GM12865 (cell line): ENCODE results near the gene SLC2A9.

Experiments used
- DNase-seq: peaks from one replicate; pipeline ENCODE4 v3.0.0; 2010; ENCODE audit warnings: low read depth
- H3K4me3 ChIP-seq: 2 replicates; pipeline ENCODE4 v1.5.1; 2011; ENCODE audit warnings: mild to moderate bottlenecking, low read depth, low read length, control low read depth
- TF ChIP-seq, protein P1 (sequence below): IDR thresholded peaks from 2 replicates; pipeline ENCODE4 v1.5.1; 2011; ENCODE audit warnings: low read length, control low read depth, low read depth, inconsistent platforms; ENCODE audit not compliant: insufficient read depth; ENCODE audit errors: missing control alignments

SLC2A9 gene

DNA sequence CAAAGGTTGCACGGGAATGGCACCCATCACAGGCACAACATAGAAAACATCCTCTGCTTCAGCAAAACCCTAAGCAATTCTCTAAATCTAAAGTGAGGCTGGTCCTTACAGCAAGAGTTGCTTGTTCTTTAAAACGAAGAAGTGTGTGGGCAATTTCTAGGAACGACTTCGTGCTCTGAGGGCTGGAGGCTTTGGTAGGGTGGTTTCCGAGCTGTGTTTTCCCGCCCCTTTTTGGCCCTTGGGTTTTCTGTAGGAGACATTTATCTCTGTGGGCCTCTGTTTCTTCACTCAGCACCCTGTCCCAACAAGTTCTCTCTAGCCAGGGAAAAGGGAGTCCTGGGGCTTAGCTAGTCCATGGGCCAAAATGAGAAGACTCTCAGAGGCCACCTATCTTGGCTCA is 84.2 kb downstream of the SLC2A9 start:
- peak; percentile 38 for DNase-seq
- TF ChIP-seq, protein P1, sequence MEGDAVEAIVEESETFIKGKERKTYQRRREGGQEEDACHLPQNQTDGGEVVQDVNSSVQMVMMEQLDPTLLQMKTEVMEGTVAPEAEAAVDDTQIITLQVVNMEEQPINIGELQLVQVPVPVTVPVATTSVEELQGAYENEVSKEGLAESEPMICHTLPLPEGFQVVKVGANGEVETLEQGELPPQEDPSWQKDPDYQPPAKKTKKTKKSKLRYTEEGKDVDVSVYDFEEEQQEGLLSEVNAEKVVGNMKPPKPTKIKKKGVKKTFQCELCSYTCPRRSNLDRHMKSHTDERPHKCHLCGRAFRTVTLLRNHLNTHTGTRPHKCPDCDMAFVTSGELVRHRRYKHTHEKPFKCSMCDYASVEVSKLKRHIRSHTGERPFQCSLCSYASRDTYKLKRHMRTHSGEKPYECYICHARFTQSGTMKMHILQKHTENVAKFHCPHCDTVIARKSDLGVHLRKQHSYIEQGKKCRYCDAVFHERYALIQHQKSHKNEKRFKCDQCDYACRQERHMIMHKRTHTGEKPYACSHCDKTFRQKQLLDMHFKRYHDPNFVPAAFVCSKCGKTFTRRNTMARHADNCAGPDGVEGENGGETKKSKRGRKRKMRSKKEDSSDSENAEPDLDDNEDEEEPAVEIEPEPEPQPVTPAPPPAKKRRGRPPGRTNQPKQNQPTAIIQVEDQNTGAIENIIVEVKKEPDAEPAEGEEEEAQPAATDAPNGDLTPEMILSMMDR: no peak
- no peak overlapping the region for H3K4me3 ChIP-seq

DNA sequence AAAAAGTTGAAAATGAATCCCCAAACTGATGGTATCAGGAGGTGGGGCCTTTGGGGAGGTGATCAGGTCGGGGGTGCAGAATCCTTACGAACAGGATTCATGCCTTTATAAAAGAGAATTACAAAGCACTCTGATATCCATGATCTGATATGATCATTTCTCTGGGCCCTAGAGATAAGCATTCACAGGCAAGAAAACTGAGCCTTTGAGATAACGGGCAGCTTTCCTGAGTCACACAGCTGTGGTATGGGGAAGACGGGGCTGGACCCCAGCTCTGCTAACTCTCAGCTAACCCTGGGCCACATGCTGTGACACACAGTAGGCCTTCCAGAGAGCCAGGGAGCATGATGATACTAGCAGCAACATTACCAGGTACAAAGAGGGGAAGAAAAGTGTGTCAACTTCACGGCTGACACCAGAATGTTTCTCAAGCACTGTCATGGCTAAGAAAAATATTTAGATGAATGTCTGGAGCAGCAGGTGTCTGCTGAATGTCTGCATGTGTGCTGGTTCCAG is 85.1 kb downstream of the SLC2A9 start:
- no peak for DNase-seq
- H3K4me3 ChIP-seq: no peak overlapping the region
- TF ChIP-seq, protein P1: no peak

DNA sequence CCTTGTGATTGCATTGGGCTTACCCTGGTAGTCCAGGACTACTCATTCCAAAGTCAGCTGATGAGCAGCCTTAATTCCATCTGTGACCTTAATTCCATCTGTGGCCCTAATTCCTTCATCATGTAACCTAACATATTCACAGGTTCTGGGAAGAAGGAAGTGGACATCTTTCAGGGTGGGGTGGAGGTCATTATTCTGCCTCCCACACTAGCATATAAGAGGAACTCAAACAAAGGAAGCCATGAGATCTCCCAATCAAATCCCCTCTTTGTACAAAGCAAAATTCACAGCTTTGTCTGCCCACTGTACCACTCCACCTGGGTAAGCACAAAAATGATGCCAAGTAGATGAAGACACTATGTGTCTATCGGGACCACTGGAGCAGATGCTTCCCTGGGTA is 87.3 kb downstream of the SLC2A9 start:
- DNase-seq: no peak
- TF ChIP-seq, protein P1: no peak
- no peak overlapping the region for H3K4me3 ChIP-seq

DNA sequence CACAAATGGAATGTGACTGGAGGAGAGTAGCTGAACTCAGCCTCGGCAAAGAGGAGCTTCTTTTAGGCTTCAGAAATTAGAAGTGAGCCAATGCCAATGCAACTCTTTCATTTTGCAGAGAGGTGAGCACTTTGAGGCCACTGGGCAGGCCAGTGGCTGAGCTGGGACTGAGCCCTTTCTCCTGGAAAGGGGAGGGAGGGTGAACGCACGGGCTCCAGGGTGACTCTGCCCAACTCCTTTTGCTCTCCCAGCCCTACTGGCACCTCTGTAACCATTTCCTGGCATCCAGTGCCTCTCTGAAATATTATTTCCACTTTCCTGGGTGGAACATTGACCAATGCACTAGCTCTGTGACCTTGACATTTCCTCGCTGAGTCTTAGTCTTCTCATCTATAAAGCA is 88.1 kb downstream of the SLC2A9 start:
- TF ChIP-seq, protein P1: no peak
- DNase-seq: no peak
- H3K4me3 ChIP-seq: no peak overlapping the region

DNA sequence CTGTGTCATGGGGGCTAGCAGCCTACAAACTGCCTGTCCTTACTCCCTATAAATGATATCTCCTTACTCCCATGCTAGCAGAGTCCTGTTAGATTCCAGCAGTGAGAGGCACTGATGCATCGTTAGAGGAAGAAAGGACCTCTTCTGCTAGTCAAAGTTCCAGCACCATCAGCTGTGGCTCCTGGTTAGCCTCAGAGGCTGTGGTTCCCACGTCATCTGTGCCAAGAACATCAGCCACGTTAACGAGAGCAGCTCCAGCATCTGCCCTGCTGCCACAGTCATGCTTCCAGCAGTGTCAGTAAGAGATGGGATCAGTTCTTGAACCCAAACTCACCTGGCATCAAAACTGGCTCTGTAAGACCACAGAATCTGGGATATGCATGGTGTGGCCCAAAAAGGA is 88.5 kb downstream of the SLC2A9 start:
- DNase-seq: no peak
- TF ChIP-seq, protein P1: no peak
- H3K4me3 ChIP-seq: no peak overlapping the region

DNA sequence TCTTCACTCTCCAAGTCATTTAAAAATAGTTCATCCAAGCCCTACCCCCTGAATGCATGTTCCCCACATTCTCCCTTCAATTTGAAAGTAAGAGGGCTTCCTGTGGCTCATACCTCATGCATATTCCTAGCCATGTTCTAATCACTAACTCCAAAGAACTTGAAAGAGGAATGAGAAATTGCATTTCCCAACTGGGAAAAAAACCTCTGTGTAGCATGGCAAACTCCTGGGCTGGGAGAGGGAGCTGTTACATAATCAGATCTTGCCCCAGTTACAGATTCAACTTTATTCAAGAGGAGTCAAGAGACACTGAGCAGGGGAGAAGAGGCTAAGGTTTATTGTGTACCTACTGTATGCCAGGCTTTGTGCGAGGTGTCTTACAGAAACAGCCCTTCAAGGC is 90.2 kb downstream of the SLC2A9 start:
- TF ChIP-seq, protein P1: no peak
- DNase-seq: no peak

DNA sequence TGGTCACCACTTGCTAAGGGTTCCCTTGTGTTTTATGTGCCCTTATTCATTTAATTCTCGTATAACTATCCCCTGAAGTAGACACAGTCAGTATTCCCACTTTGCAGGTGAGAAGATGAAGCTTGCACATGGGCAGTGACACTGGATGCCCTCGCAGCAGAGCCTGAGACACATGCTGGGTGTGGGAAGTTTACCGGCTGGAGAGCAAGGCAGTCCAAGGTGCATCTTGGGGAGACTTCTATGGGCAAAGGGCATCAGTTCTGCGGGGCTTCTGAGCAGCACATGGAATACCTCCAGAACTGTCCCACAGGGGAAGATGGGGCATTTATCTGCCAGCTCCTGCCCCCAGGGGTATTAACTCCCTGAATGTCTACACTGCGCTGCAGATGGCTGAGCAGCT is 92.2 kb downstream of the SLC2A9 start:
- DNase-seq: no peak
- H3K4me3 ChIP-seq: no peak overlapping the region
- TF ChIP-seq, protein P1: no peak

More for the DNA sequence above, 90.2 kb downstream of the SLC2A9 start:
- H3K4me3 ChIP-seq: no peak overlapping the region
